GM19025 (cell line): ENCODE measurements around the gene ANKS1B.
"Not testable (repeated sequence)": the region's sequence is repeated elsewhere in the genome, so short reads cannot be mapped to it uniquely, and the experiment has no call there.

ENCODE experiments used
- ATAC-seq: cut with Tn5 transposase; IDR thresholded peaks from one replicate; pipeline ENCODE4 v1.9.1; 2021; ENCODE audit warnings: mild to moderate bottlenecking, low read depth, moderate library complexity; ENCODE audit not compliant: unreplicated experiment

Gene ANKS1B

GRCh38 chr12:99302874-99303273 is 681.9 kb downstream of the ANKS1B start:
- no peak for ATAC-seq

- ATAC-seq: no peak
These were observed 697.6 kb downstream of the ANKS1B start for GRCh38 chr12:99287136-99287535.

- no peak for ATAC-seq
These were observed 700.6 kb downstream of the ANKS1B start for GRCh38 chr12:99284161-99284560.

GRCh38 chr12:99282624-99283023 is 702.1 kb downstream of the ANKS1B start:
- no peak for ATAC-seq

GRCh38 chr12:99282086-99282485 is 702.6 kb downstream of the ANKS1B start:
- ATAC-seq: no peak

- ATAC-seq: no peak
These were observed 703.5 kb downstream of the ANKS1B start for GRCh38 chr12:99281277-99281676.

- no peak for ATAC-seq
These were observed 705.8 kb downstream of the ANKS1B start for GRCh38 chr12:99278899-99279298.

- ATAC-seq: no peak
These were observed 707.0 kb downstream of the ANKS1B start for GRCh38 chr12:99277591-99278379.

- ATAC-seq: no peak
These were observed 713.7 kb downstream of the ANKS1B start for GRCh38 chr12:99271071-99271470.

- no peak for ATAC-seq
These were observed 717.7 kb downstream of the ANKS1B start for GRCh38 chr12:99267038-99267437.

GRCh38 chr12:99265648-99266047 is 719.1 kb downstream of the ANKS1B start:
- ATAC-seq: no peak

GRCh38 chr12:99261256-99261655 is 723.5 kb downstream of the ANKS1B start:
- ATAC-seq: no peak

GRCh38 chr12:99260456-99260996 is 724.2 kb downstream of the ANKS1B start:
- ATAC-seq: no peak

- ATAC-seq: no peak
These were observed 725.4 kb downstream of the ANKS1B start for GRCh38 chr12:99259040-99259934.

GRCh38 chr12:99257672-99258071 is 727.1 kb downstream of the ANKS1B start:
- no peak for ATAC-seq

GRCh38 chr12:99253068-99253467 is 731.7 kb downstream of the ANKS1B start:
- ATAC-seq: no peak

GRCh38 chr12:99250091-99250490 is 734.6 kb downstream of the ANKS1B start:
- no peak for ATAC-seq

- no peak for ATAC-seq
These were observed 735.2 kb downstream of the ANKS1B start for GRCh38 chr12:99249543-99249942.

GRCh38 chr12:99237907-99238538 is 746.7 kb downstream of the ANKS1B start:
- not testable (repeated sequence) for ATAC-seq

- ATAC-seq: no peak
These were observed 749.4 kb downstream of the ANKS1B start for GRCh38 chr12:99235381-99235780.

GRCh38 chr12:99234702-99235101 is 750.0 kb downstream of the ANKS1B start:
- ATAC-seq: no peak
